Cardiac fibroblast (primary cell): ENCODE data around the gene PPP3CB.

Experiments used
- DNase-seq, 2 donors: peaks; one replicate each; pipeline versions ENCODE4 v3.0.0 to v3.0.0-alpha.2; 2010; ENCODE audit warnings: low read depth in 2 of 2
- H3K4me3 ChIP-seq, 2 donors: replicated peaks in 1 of 2; 1 replicate in 1 of 2; 2 replicates in 1 of 2; pipeline ENCODE4 v1.5.1; 2011; ENCODE audit warnings: low read depth in 2 of 2, low read length in 2 of 2, mild to moderate bottlenecking in 2 of 2, moderate library complexity in 1 of 2
- CTCF ChIP-seq: IDR thresholded peaks from one replicate; pipeline ENCODE4 v1.5.1; 2011; ENCODE audit warnings: low read depth, mild to moderate bottlenecking, low read length, inconsistent platforms

Gene PPP3CB

GRCh38 chr10:73506074-73506473, 10.2 kb upstream of the PPP3CB start:
- H3K4me3 ChIP-seq: no peak overlapping the region
- no peak for DNase-seq
- TF ChIP-seq CTCF: no peak

- TF ChIP-seq CTCF: no peak
- no peak overlapping the region for H3K4me3 ChIP-seq
- no peak for DNase-seq
Observed at GRCh38 chr10:73503037-73503436, 7.2 kb upstream of the PPP3CB start.

- DNase-seq: no peak
- H3K4me3 ChIP-seq: no peak overlapping the region
- TF ChIP-seq CTCF: no peak
Observed at GRCh38 chr10:73501651-73502050, 5.8 kb upstream of the PPP3CB start.

GRCh38 chr10:73497623-73498022, 1.8 kb upstream of the PPP3CB start:
- TF ChIP-seq CTCF: no peak
- no peak overlapping the region for H3K4me3 ChIP-seq
- no peak for DNase-seq

GRCh38 chr10:73495226-73495883, 469 bp downstream of the PPP3CB start:
- no peak for TF ChIP-seq CTCF
- DNase-seq: peak; percentile 88 to 90
- H3K4me3 ChIP-seq: peak overlapping the region; percentile 85 to 91

- TF ChIP-seq CTCF: no peak
- H3K4me3 ChIP-seq: peak overlapping the region; percentile 85 to 91
- DNase-seq: peak; percentile 19 to 38
Observed at GRCh38 chr10:73494877-73495225, 973 bp downstream of the PPP3CB start.

- DNase-seq: no peak
- no peak for TF ChIP-seq CTCF
- peak overlapping the region; percentile 2 to 85 for H3K4me3 ChIP-seq
Observed at GRCh38 chr10:73494213-73494612, 1.6 kb downstream of the PPP3CB start.
